ENCODE results near the gene CNTNAP5.

DNA sequence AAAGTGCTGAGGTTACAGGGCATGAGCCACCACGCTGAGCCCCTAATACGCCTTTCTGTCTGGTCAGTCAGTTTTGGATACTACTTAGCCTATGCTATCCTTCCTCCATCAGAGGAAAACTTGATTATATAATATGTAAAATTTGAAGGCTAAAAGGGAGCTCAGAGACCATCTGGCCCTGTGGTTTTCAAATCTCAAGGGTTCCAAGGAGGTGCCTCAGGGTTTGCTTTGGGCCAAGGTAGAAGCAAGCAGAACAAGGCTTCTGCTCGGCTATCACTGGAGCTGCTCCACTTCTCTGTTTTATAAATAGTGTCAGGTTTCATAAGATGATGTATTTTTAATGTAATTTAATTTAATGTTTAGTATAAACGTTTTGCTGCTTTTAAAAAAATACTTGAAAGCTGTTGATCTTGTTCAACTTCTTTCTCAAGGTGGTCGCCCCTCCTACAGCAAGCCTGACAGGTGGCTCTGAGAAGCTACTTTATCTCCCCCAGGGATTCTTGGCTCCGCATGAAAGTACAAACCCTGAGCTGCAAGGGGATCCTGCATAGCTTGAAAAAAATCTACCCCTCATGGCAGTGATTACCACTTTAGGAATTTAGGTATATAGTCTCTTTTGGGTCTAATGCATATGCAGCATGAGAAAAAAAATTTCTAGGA is 290.3 kb downstream of the CNTNAP5 start:
- TF ChIP-seq CHD2 (IDR thresholded peaks at IDR 0.05; ENCODE audit: low read depth, low read length) (no peak), ZBTB2 (IDR thresholded peaks at IDR 0.05) (no peak), BRCA1 (IDR thresholded peaks at IDR 0.05) (no peak), BRCA1 (CRISPR knock-in tag; IDR thresholded peaks at IDR 0.05) (no peak), HIVEP1 (CRISPR knock-in tag; IDR thresholded peaks at IDR 0.05) (no peak), RAD51 (IDR thresholded peaks at IDR 0.05; ENCODE audit: borderline replicate concordance, low read depth) (no peak)

Measured in K562 (cell line).